Measurements from ENCODE around the gene PAFAH2.

PAFAH2 gene

GRCh38 chr1:25997828-25998761, at the start of gene PAFAH2:
Gene PAFAH2 (minus strand): TSS chr1:25998063. CDS start chr1:25990816, 7,247 bp downstream.
- DNase-seq: peak; percentile 97

GRCh38 chr1:26047278-26047874, 49.5 kb upstream of the PAFAH2 start:
- no peak for DNase-seq

GRCh38 chr1:26046246-26047095, 48.6 kb upstream of the PAFAH2 start:
- no peak for DNase-seq

GRCh38 chr1:26045722-26046245, 47.9 kb upstream of the PAFAH2 start, which contains the start of gene SLC30A2:
Gene SLC30A2 (minus strand): TSS chr1:26046118. CDS start chr1:26045896, 222 bp downstream.
- DNase-seq: peak; percentile 15

- no peak for DNase-seq
Measured at GRCh38 chr1:26044971-26045721, 47.3 kb upstream of the PAFAH2 start.

- no peak for DNase-seq
Measured at GRCh38 chr1:26044414-26044813, 46.6 kb upstream of the PAFAH2 start.

- DNase-seq: no peak
Measured at GRCh38 chr1:26043765-26044164, 45.9 kb upstream of the PAFAH2 start.

GRCh38 chr1:26041978-26042377, 44.1 kb upstream of the PAFAH2 start:
- DNase-seq: no peak

GRCh38 chr1:26041401-26041800, 43.5 kb upstream of the PAFAH2 start:
- no peak for DNase-seq

- DNase-seq: no peak
Measured at GRCh38 chr1:26038904-26039303, 41.0 kb upstream of the PAFAH2 start.

- no peak for DNase-seq
Measured at GRCh38 chr1:26038477-26038876, 40.6 kb upstream of the PAFAH2 start.

- no peak for DNase-seq
Measured at GRCh38 chr1:26037904-26038303, 40.0 kb upstream of the PAFAH2 start.

- no peak for DNase-seq
Measured at GRCh38 chr1:26036756-26037281, 39.0 kb upstream of the PAFAH2 start.

- peak; percentile 83 for DNase-seq
Measured at GRCh38 chr1:26035959-26036755, 38.3 kb upstream of the PAFAH2 start.

GRCh38 chr1:26035203-26035958, 37.5 kb upstream of the PAFAH2 start:
- peak; percentile 97 for DNase-seq

GRCh38 chr1:26034504-26035202, 36.8 kb upstream of the PAFAH2 start:
- DNase-seq: no peak

GRCh38 chr1:26032656-26033357, 34.9 kb upstream of the PAFAH2 start:
- DNase-seq: no peak

- DNase-seq: no peak
Measured at GRCh38 chr1:26031611-26032220, 33.9 kb upstream of the PAFAH2 start.

Measured in stimulated activated CD4-positive, alpha-beta T cell treated with anti-CD3 and anti-CD28 coated beads, Interleukin-15, amount 100 ng/mL, for 24 hours (primary cell).